Activated CD4-positive, alpha-beta T cell treated with anti-CD3 and anti-CD28 coated beads, Interleukin-2, amount 50 U/mL, for 48 hours (primary cell): ENCODE data around the gene KDSR.

ENCODE experiments used
- DNase-seq, 2 experiments: peaks; one replicate each; pipeline ENCODE4 v3.0.0-alpha.2; 2020

Gene KDSR

GRCh38 chr18:63282793-63283192, 84.2 kb downstream of the KDSR start:
- DNase-seq: no peak
